NCI-H187 (cell line): ENCODE results near the gene CDK18.

Experiments used
- DNase-seq, 2 experiments: peaks; one replicate each; lab custom pipeline; 2025; lab: John Stamatoyannopoulos, UW

CDK18 gene

GRCh38 chr1:205505076-205505729 lies 734 bp downstream of the CDK18 start:
- peak; percentile 33 to 68 for DNase-seq

GRCh38 chr1:205505791-205506190 lies 1.3 kb downstream of the CDK18 start:
- no peak for DNase-seq

GRCh38 chr1:205506409-205507200 lies 2.1 kb downstream of the CDK18 start:
- DNase-seq: no peak

GRCh38 chr1:205508227-205508714 lies 3.8 kb downstream of the CDK18 start:
- no peak for DNase-seq

GRCh38 chr1:205510308-205510950 lies 6.0 kb downstream of the CDK18 start:
- DNase-seq: no peak

- no peak for DNase-seq
Observed at GRCh38 chr1:205510951-205511330, 6.5 kb downstream of the CDK18 start.

- DNase-seq: no peak
Observed at GRCh38 chr1:205512059-205513045, 7.9 kb downstream of the CDK18 start.

GRCh38 chr1:205513774-205514173 lies 9.3 kb downstream of the CDK18 start:
- no peak for DNase-seq

GRCh38 chr1:205514211-205515142 lies 10.0 kb downstream of the CDK18 start:
- no peak for DNase-seq

- no peak for DNase-seq
Observed at GRCh38 chr1:205515781-205516253, 11.3 kb downstream of the CDK18 start.

- no peak for DNase-seq
Observed at GRCh38 chr1:205516362-205516761, 11.9 kb downstream of the CDK18 start.

- DNase-seq: no peak
Observed at GRCh38 chr1:205517288-205517687, 12.8 kb downstream of the CDK18 start.

GRCh38 chr1:205517763-205518162 lies 13.3 kb downstream of the CDK18 start:
- no peak for DNase-seq

GRCh38 chr1:205518661-205519540 lies 14.4 kb downstream of the CDK18 start:
- DNase-seq: no peak

GRCh38 chr1:205519541-205520131 lies 15.2 kb downstream of the CDK18 start:
- DNase-seq: no peak

GRCh38 chr1:205520709-205521108 lies 16.2 kb downstream of the CDK18 start:
- DNase-seq: no peak

- no peak for DNase-seq
Observed at GRCh38 chr1:205521686-205522085, 17.2 kb downstream of the CDK18 start.

- DNase-seq: no peak
Observed at GRCh38 chr1:205522692-205523091, 18.2 kb downstream of the CDK18 start.
